PC-3 (cell line): Measurements from ENCODE around the gene TTLL7. TPM values are rescaled to one million over a fixed set of nuclear protein-coding genes. Genes with fewer than 3 reads are reported as not detected.

Experiments
- ATAC-seq: fragments of 200-7000 bp; cut with Tn5 transposase; 2 replicates; pipeline ENCODE4 v1.9.1; 2020; ENCODE audit warnings: mild to moderate bottlenecking, moderate library complexity
- BruUV-seq: library from RNA; stranded (reverse); fragments of 400-500 nt; replicated peaks from 2 replicates; lab custom pipeline; 2021; lab: Mats Ljungman, UMichigan
- CTCF ChIA-PET: fragments of 300-600 bp; sonication (Branson Sonifier 250); formaldehyde crosslinking; loops from one replicate; lab custom pipeline; 2022; ENCODE audit warnings: antibody characterized with exemption; lab: Charles Lee
- POLR2A ChIA-PET: fragments of 300-600 bp; sonication (Branson Sonifier 250); formaldehyde crosslinking; loops from one replicate; lab custom pipeline; 2022; ENCODE audit warnings: antibody characterized with exemption; ENCODE audit not compliant: unreplicated experiment; lab: Charles Lee
- DNase-seq: peaks from one replicate; pipeline ENCODE4 v3.0.0-alpha.2; 2015
- H2AFZ ChIP-seq: fragments of 300-600 bp; sonication (generic); 2 replicates; pipeline ENCODE4 v1.6.0; 2016; ENCODE audit warnings: antibody characterized with exemption, low read length
- H3F3A ChIP-seq: fragments of 300-600 bp; sonication (generic); one replicate; pipeline ENCODE4 v1.6.0; 2017; ENCODE audit warnings: antibody characterized with exemption, low read length, control low read depth, mild to moderate bottlenecking; ENCODE audit not compliant: unreplicated experiment
- H3K27ac ChIP-seq: fragments of 300-600 bp; sonication (generic); 2 replicates; pipeline ENCODE4 v1.5.1; 2016; ENCODE audit warnings: mild to moderate bottlenecking, low read length
- H3K27me3 ChIP-seq: fragments of 300-600 bp; sonication (generic); 2 replicates; pipeline ENCODE4 v1.6.1; 2016; ENCODE audit warnings: low read length, mixed read lengths
- H3K36me3 ChIP-seq: fragments of 300-600 bp; sonication (generic); 2 replicates; pipeline ENCODE4 v1.6.1; 2016; ENCODE audit warnings: low read depth, mixed run types, low read length, mixed read lengths
- H3K4me1 ChIP-seq: fragments of 300-600 bp; sonication (generic); 2 replicates; pipeline ENCODE4 v1.5.1; 2016; ENCODE audit warnings: low read length; ENCODE audit not compliant: insufficient read depth
- H3K4me2 ChIP-seq: fragments of 300-600 bp; sonication (generic); 2 replicates; pipeline ENCODE4 v1.6.0; 2016; ENCODE audit warnings: low read length
- H3K4me3 ChIP-seq: fragments of 300-600 bp; sonication (generic); 2 replicates; pipeline ENCODE4 v1.5.1; 2016; ENCODE audit warnings: mild to moderate bottlenecking, low read length, mixed read lengths
- H3K79me2 ChIP-seq: fragments of 300-600 bp; sonication (generic); 2 replicates; pipeline ENCODE4 v1.6.1; 2017; ENCODE audit warnings: low read length, mixed read lengths
- H3K9ac ChIP-seq: fragments of 300-600 bp; sonication (generic); 2 replicates; pipeline ENCODE4 v1.6.0; 2016; ENCODE audit warnings: mild to moderate bottlenecking, low read length
- H3K9me2 ChIP-seq: fragments of 300-600 bp; sonication (generic); replicated peaks from 2 replicates; pipeline ENCODE4 v1.6.1; 2016; ENCODE audit warnings: mixed run types, low read length, mixed read lengths
- H3K9me3 ChIP-seq: fragments of 300-600 bp; sonication (generic); 2 replicates; pipeline ENCODE4 v1.6.1; 2016; ENCODE audit warnings: low read length, mixed read lengths
- H4K20me1 ChIP-seq: fragments of 300-600 bp; sonication (generic); 2 replicates; pipeline ENCODE4 v1.6.1; 2016; ENCODE audit warnings: low read length, mixed read lengths
- CTCF ChIP-seq: fragments of 300-600 bp; sonication (generic); conservative IDR thresholded peaks from 2 replicates; pipeline ENCODE4 v1.5.1; 2017; ENCODE audit warnings: antibody characterized with exemption, low read depth, mild to moderate bottlenecking, low read length
- EZH2 ChIP-seq: fragments of 300-600 bp; sonication (generic); IDR thresholded peaks from one replicate; pipeline ENCODE4 v1.6.1; 2017; ENCODE audit warnings: antibody characterized with exemption, mild to moderate bottlenecking, low read length; ENCODE audit not compliant: unreplicated experiment
- EZH2phosphoT487 ChIP-seq: fragments of 300-600 bp; sonication (generic); IDR thresholded peaks from 2 replicates; pipeline ENCODE4 v1.6.1; 2018; ENCODE audit warnings: mild to moderate bottlenecking, antibody characterized with exemption, low read length, borderline replicate concordance
- intact Hi-C: fragments of 100-400 bp; cut with micrococcal nuclease; formaldehyde crosslinking; loops from 2 replicates; pipeline ENCODE4 v1.9.0; 2023
- total RNA-seq: library from RNA; depleted of rRNA; stranded (reverse); fragments of >200 nt; gene quantifications from 2 replicates; pipeline ENCODE4 v1.2.3, GENCODE V29; 2014

The TTLL7 gene
- total RNA-seq, 1 experiment from 2014 or later, result 3.8 TPM

GRCh38 chr1:83844546-83844945 lies 154.4 kb downstream of the TTLL7 start:
- intact Hi-C loops, result no loop called here
- no peak overlapping the region for H3K27ac ChIP-seq

GRCh38 chr1:83839566-83840173 lies 159.3 kb downstream of the TTLL7 start:
- TF ChIP-seq EZH2 (no peak), EZH2phosphoT487 (no peak), CTCF (no peak)
- Histone ChIP-seq H2AFZ (no peak overlapping the region), H3K4me3 (no peak overlapping the region), H3K79me2 (no peaks in the 10 kb centered on the region), H3F3A (no peaks in the 10 kb centered on the region), H3K9me3 (no peaks in the 10 kb centered on the region), H3K9me2 (no peaks in the 10 kb centered on the region), H3K36me3 (no peaks in the 10 kb centered on the region), H4K20me1 (no peaks in the 10 kb centered on the region), H3K9ac (no peak overlapping the region), H3K4me1 (no peaks in the 10 kb centered on the region), H3K27me3 (no peaks in the 10 kb centered on the region), H3K4me2 (no peak overlapping the region), H3K27ac (no peak overlapping the region)
- POLR2A ChIA-PET, result no interaction called here
- intact Hi-C loops, result no loop called here
- CTCF ChIA-PET, result no interaction called here
- no peak for DNase-seq
- BruUV-seq, result no TSS peak
- no peak for ATAC-seq

More at GRCh38 chr1:83844546-83844945, 154.4 kb downstream of the TTLL7 start:
- Histone ChIP-seq H4K20me1 (no peaks in the 10 kb centered on the region), H3K9me3 (no peaks in the 10 kb centered on the region), H3K9me2 (no peaks in the 10 kb centered on the region), H2AFZ (no peak overlapping the region), H3K4me1 (no peaks in the 10 kb centered on the region), H3K4me2 (no peak overlapping the region), H3K9ac (no peak overlapping the region), H3K27me3 (no peaks in the 10 kb centered on the region), H3K79me2 (no peaks in the 10 kb centered on the region), H3K36me3 (no peaks in the 10 kb centered on the region), H3K4me3 (no peak overlapping the region), H3F3A (no peaks in the 10 kb centered on the region)
- ChIA-PET POLR2A (no interaction called here), CTCF (no interaction called here)
- no peak for TF ChIP-seq EZH2phosphoT487
- no peak for TF ChIP-seq EZH2
- no peak for TF ChIP-seq CTCF
- ATAC-seq, result no peak
- no peak for DNase-seq
- BruUV-seq, result no TSS peak

- intact Hi-C loops, result no loop called here
- no TSS peak for BruUV-seq
- Histone ChIP-seq H2AFZ (no peak overlapping the region), H3K36me3 (no peaks in the 10 kb centered on the region), H4K20me1 (no peaks in the 10 kb centered on the region), H3K27me3 (no peaks in the 10 kb centered on the region), H3K9me3 (no peaks in the 10 kb centered on the region), H3K9ac (no peak overlapping the region), H3K4me2 (no peak overlapping the region), H3K27ac (no peak overlapping the region), H3K4me1 (no peaks in the 10 kb centered on the region), H3K4me3 (no peak overlapping the region), H3K79me2 (no peaks in the 10 kb centered on the region), H3K9me2 (no peaks in the 10 kb centered on the region), H3F3A (no peaks in the 10 kb centered on the region)
- DNase-seq (no peak), ATAC-seq (no peak)
- ChIA-PET CTCF (no interaction called here), POLR2A (no interaction called here)
- TF ChIP-seq EZH2 (no peak), EZH2phosphoT487 (no peak), CTCF (no peak)
Observed at GRCh38 chr1:83838573-83838972, 160.4 kb downstream of the TTLL7 start.
